OCI-LY7 (cell line): ENCODE data around the gene DPY19L3. TPM values are rescaled to one million over a fixed set of nuclear protein-coding genes. Genes with fewer than 3 reads are reported as not detected.

Source experiments
- BruUV-seq: library from RNA; stranded (reverse); fragments of 400-500 nt; replicated peaks from 2 replicates; lab custom pipeline; 2021; lab: Mats Ljungman, UMichigan
- CTCF ChIA-PET: fragments of 300-600 bp; sonication (Branson Sonifier 250); formaldehyde crosslinking; loops from one replicate; lab custom pipeline; 2022; ENCODE audit warnings: antibody characterized with exemption; ENCODE audit not compliant: unreplicated experiment; lab: Charles Lee
- POLR2A ChIA-PET: fragments of 300-600 bp; sonication (Branson Sonifier 250); formaldehyde crosslinking; loops from one replicate; lab custom pipeline; 2022; ENCODE audit warnings: antibody characterized with exemption; lab: Charles Lee
- DNase-seq: peaks from one replicate; pipeline ENCODE4 v3.0.0-alpha.2; 2015; ENCODE audit warnings: low spot score
- H2AFZ ChIP-seq: fragments of 200-600 bp; sonication (generic), shearing (Covaris generic); 2 replicates; pipeline ENCODE4 v1.6.1; 2014; ENCODE audit warnings: mild to moderate bottlenecking, antibody characterized with exemption, low read length, moderate library complexity
- H3K27ac ChIP-seq: fragments of 200-600 bp; sonication (generic); 2 replicates; pipeline ENCODE4 v1.5.1; 2014; ENCODE audit warnings: mixed run types, low read depth, mild to moderate bottlenecking, moderate library complexity, low read length, inconsistent platforms; ENCODE audit not compliant: poor library complexity, severe bottlenecking
- H3K36me3 ChIP-seq: fragments of 200-600 bp; sonication (generic); 2 replicates; pipeline ENCODE4 v1.6.1; 2014; ENCODE audit warnings: mild to moderate bottlenecking, antibody characterized with exemption, low read length, moderate library complexity, mixed read lengths; ENCODE audit not compliant: insufficient read depth
- H3K4me1 ChIP-seq: fragments of 200-600 bp; sonication (generic); 2 replicates; pipeline ENCODE4 v1.5.1; 2014; ENCODE audit warnings: mild to moderate bottlenecking, low read length; ENCODE audit not compliant: insufficient read depth, poor library complexity, severe bottlenecking
- H3K4me2 ChIP-seq: fragments of 200-600 bp; sonication (generic); 2 replicates; pipeline ENCODE4 v1.6.1; 2014; ENCODE audit warnings: mild to moderate bottlenecking, low read length
- H3K4me3 ChIP-seq: fragments of 200-600 bp; sonication (generic); 2 replicates; pipeline ENCODE4 v1.5.1; 2014; ENCODE audit warnings: mild to moderate bottlenecking, low read depth, low read length; ENCODE audit not compliant: poor library complexity, severe bottlenecking
- H3K79me2 ChIP-seq: fragments of 200-600 bp; sonication (generic); 2 replicates; pipeline ENCODE4 v1.6.1; 2016; ENCODE audit warnings: low read depth, mild to moderate bottlenecking, low read length, moderate library complexity, mixed read lengths; ENCODE audit not compliant: insufficient read depth
- H3K9me2 ChIP-seq: fragments of 200-600 bp; sonication (generic); 2 replicates; pipeline ENCODE4 v1.6.1; 2016; ENCODE audit warnings: mild to moderate bottlenecking, low read length, mixed read lengths; ENCODE audit not compliant: insufficient read depth
- H3K9me3 ChIP-seq: fragments of 200-600 bp; sonication (generic); 2 replicates; pipeline ENCODE4 v1.6.1; 2014; ENCODE audit warnings: mild to moderate bottlenecking, mixed run types, low read length, mixed read lengths
- H4K20me1 ChIP-seq: fragments of 200-600 bp; sonication (generic); 2 replicates; pipeline ENCODE4 v1.6.1; 2014; ENCODE audit warnings: mild to moderate bottlenecking, antibody characterized with exemption, low read length, moderate library complexity, mixed read lengths; ENCODE audit not compliant: insufficient read depth
- CTCF ChIP-seq: fragments of 200-600 bp; sonication (generic); conservative IDR thresholded peaks from 2 replicates; pipeline ENCODE4 v1.5.1; 2014; ENCODE audit warnings: mild to moderate bottlenecking, antibody characterized with exemption, low read length, moderate library complexity, mixed read lengths
- EZH2phosphoT487 ChIP-seq: fragments of 200-600 bp; sonication (generic); IDR thresholded peaks from 2 replicates; pipeline ENCODE4 v1.6.1; 2018; ENCODE audit warnings: low read depth, borderline replicate concordance, mild to moderate bottlenecking, mixed run types, antibody characterized with exemption, low read length, moderate library complexity, mixed read lengths
- intact Hi-C: fragments of 100-400 bp; cut with micrococcal nuclease; formaldehyde crosslinking; loops from one replicate; pipeline ENCODE4 v1.10.0; 2022; ENCODE audit not compliant: unreplicated experiment
- total RNA-seq, 2 experiments: library from RNA; depleted of rRNA in 1 of 2; stranded (reverse); fragments of >200 nt in 1 of 2; shearing (Covaris generic) in 1 of 2; gene quantifications; 2 replicates each; pipeline ENCODE4 v1.2.3, GENCODE V29; 2014 to 2022

Gene DPY19L3
- total RNA-seq, 2 experiments from 2014 or later: 31.3 to 39.0 TPM

- no peak for DNase-seq
- Histone ChIP-seq H3K36me3 (peaks cover 33% of the 10 kb centered on the region), H2AFZ (no peak overlapping the region), H3K9me3 (no peaks in the 10 kb centered on the region), H3K27ac (no peak overlapping the region), H3K4me2 (no peak overlapping the region), H3K4me1 (no peaks in the 10 kb centered on the region), H3K4me3 (no peak overlapping the region), H3K79me2 (no peaks in the 10 kb centered on the region), H3K9me2 (no peaks in the 10 kb centered on the region), H4K20me1 (no peaks in the 10 kb centered on the region)
- ChIA-PET POLR2A (no interaction called here), CTCF (no interaction called here)
- no peak for TF ChIP-seq CTCF
- no peak for TF ChIP-seq EZH2phosphoT487
- intact Hi-C loops: no loop called here
- BruUV-seq: no TSS peak
Observed at GRCh38 chr19:32448026-32448425, 42.5 kb downstream of the DPY19L3 start.

DNA sequence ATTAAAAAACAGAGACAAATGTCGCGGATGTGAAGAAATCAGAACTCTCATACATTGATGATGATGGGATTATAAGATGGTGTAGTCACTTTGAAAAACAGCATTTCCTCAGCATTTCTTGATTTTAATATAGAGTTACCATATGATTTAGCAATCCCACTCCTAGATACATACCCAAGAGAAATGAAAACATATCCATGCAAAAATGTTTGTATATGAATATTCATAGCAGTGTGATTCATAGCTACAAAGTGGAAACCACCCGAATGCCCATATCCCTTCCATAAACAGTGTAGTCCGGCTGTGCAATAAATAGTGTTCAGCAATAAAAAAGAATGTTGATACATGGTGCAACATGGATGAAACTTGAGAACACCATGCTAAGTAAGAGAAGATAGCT lies 44.6 kb downstream of the DPY19L3 start:
- Histone ChIP-seq H3K9me3 (no peaks in the 10 kb centered on the region), H3K36me3 (peaks cover 45% of the 10 kb centered on the region), H3K4me3 (no peak overlapping the region), H3K4me2 (no peak overlapping the region), H3K27ac (no peak overlapping the region), H3K9me2 (no peaks in the 10 kb centered on the region), H4K20me1 (no peaks in the 10 kb centered on the region), H3K4me1 (no peaks in the 10 kb centered on the region), H3K79me2 (no peaks in the 10 kb centered on the region), H2AFZ (no peak overlapping the region)
- CTCF ChIA-PET: no interaction called here
- POLR2A ChIA-PET: no interaction called here
- BruUV-seq: no TSS peak
- intact Hi-C loops: no loop called here
- TF ChIP-seq EZH2phosphoT487: no peak
- TF ChIP-seq CTCF: no peak
- no peak for DNase-seq

- Histone ChIP-seq H3K4me1 (no peaks in the 10 kb centered on the region), H3K9me3 (no peaks in the 10 kb centered on the region), H2AFZ (no peak overlapping the region), H3K4me3 (no peak overlapping the region), H3K27ac (no peak overlapping the region), H3K79me2 (no peaks in the 10 kb centered on the region), H4K20me1 (no peaks in the 10 kb centered on the region), H3K36me3 (peaks cover 69% of the 10 kb centered on the region), H3K9me2 (no peaks in the 10 kb centered on the region), H3K4me2 (no peak overlapping the region)
- TF ChIP-seq EZH2phosphoT487: no peak
- no peak for TF ChIP-seq CTCF
- CTCF ChIA-PET: no interaction called here
- no TSS peak for BruUV-seq
- DNase-seq: no peak
- POLR2A ChIA-PET: no interaction called here
- intact Hi-C loops: no loop called here
Observed at GRCh38 chr19:32453736-32454135, 48.2 kb downstream of the DPY19L3 start.
